Testis (tissue), 3 donors: Measurements from ENCODE around the gene HPCAL4. TPM values are rescaled to one million over a fixed set of nuclear protein-coding genes. Genes with fewer than 3 reads are reported as not detected.
A peak's percentile ranks its signal among the peaks of the same experiment; 100 is the strongest.

Experiments
- DNase-seq: peaks from one replicate; pipeline ENCODE4 v3.0.0-alpha.2; 2019
- H3K27ac ChIP-seq, 2 donors: fragments of 200-600 bp; sonication (generic); one replicate each; pipeline ENCODE4 v1.5.1; 2019
- H3K27me3 ChIP-seq: fragments of 200-600 bp; sonication (generic); one replicate; pipeline ENCODE4 v1.5.1; 2019
- H3K36me3 ChIP-seq: fragments of 200-600 bp; sonication (generic); one replicate; pipeline ENCODE4 v1.5.1; 2017; ENCODE audit warnings: low read depth; ENCODE audit errors: missing control alignments
- H3K4me1 ChIP-seq: fragments of 200-600 bp; sonication (generic); one replicate; pipeline ENCODE4 v1.5.1; 2019
- H3K4me3 ChIP-seq, 2 donors: fragments of 200-600 bp; sonication (generic); one replicate each; pipeline ENCODE4 v1.5.1; 2017 to 2019
- H3K9me3 ChIP-seq: fragments of 200-600 bp; sonication (generic); one replicate; pipeline ENCODE4 v1.5.1; 2017
- POLR2A ChIP-seq: fragments of 450-650 bp; IDR thresholded peaks from one replicate; pipeline ENCODE4 v1.6.1; 2017; ENCODE audit warnings: antibody characterized with exemption, mild to moderate bottlenecking, moderate library complexity
- WGBS, 2 donors: methylation state at CpG; one replicate each; pipeline ENCODE4 v1.1.5; 2018; 5-methylcytosine and 5-hydroxymethylcytosine counted together
- intact Hi-C: fragments of 100-400 bp; cut with DNase I; formaldehyde crosslinking; loops from one replicate; pipeline ENCODE4 v1.15.1; 2023; ENCODE audit warnings: low total_unique reads
- polyA plus RNA-seq: library from polyadenylated mRNA; stranded (reverse); fragments of 350-450 nt; fragmentation: Illumina TruSeq; extraction: RNeasy Lipid Tissue Mini Kit (QIAGEN cat#74804); gene quantifications from one replicate; pipeline ENCODE4 v1.2.3, GENCODE V29; 2014; ENCODE audit warnings: low read depth, low replicate concordance; ENCODE audit not compliant: insufficient read depth
- total RNA-seq, 2 donors: library from RNA; depleted of rRNA; stranded (reverse); fragments of >200 nt; gene quantifications; one replicate each; pipeline ENCODE4 v1.2.3, GENCODE V29; 2016
- TF ChIP-seq, protein P1 (sequence below), 3 experiments: fragments of 450-650 bp in 2 of 3; fragments of 200-600 bp in 1 of 3; sonication (generic) in 1 of 3; IDR thresholded peaks; one replicate each; pipeline ENCODE4 v1.5.1; 2016 to 2019; ENCODE audit warnings: antibody characterized with exemption in 3 of 3, mild to moderate bottlenecking in 2 of 3, moderate library complexity in 1 of 3

HPCAL4 gene
- total and polyA plus RNA-seq, 3 donors from 2014 or later = 6.9 to 24.5 (median 17.3) TPM

DNA sequence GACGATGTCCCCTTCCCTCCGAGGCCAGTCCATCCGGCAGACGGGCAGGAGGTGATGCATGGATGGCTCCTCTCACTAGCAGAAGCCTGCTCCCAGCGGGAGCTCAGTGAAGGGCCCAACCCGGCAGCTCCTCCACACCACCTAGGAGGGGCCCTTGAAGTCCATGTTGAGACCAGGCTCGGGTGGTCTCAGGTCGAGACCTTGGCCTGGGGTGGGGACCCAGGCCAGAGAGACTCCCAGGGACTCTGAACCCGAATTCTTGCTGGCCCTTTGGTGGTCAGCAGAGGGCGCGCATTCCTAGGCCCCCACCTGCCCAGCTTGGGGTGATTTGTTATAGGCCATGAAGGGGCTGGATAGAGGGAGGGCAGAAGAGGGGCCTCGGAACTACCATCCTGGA, 18.7 kb downstream of the HPCAL4 start:
- intact Hi-C loops = no loop called here
- Histone ChIP-seq H3K36me3 (no peaks in the 10 kb centered on the region), H3K4me1 (peaks cover 4% of the 10 kb centered on the region), H3K4me3 (peak overlapping the region; percentile 49 to 60), H3K9me3 (no peaks in the 10 kb centered on the region), H3K27me3 (no peaks in the 10 kb centered on the region), H3K27ac (no peak overlapping the region)
- DNase-seq = peak; percentile 44
- TF ChIP-seq, protein P1, sequence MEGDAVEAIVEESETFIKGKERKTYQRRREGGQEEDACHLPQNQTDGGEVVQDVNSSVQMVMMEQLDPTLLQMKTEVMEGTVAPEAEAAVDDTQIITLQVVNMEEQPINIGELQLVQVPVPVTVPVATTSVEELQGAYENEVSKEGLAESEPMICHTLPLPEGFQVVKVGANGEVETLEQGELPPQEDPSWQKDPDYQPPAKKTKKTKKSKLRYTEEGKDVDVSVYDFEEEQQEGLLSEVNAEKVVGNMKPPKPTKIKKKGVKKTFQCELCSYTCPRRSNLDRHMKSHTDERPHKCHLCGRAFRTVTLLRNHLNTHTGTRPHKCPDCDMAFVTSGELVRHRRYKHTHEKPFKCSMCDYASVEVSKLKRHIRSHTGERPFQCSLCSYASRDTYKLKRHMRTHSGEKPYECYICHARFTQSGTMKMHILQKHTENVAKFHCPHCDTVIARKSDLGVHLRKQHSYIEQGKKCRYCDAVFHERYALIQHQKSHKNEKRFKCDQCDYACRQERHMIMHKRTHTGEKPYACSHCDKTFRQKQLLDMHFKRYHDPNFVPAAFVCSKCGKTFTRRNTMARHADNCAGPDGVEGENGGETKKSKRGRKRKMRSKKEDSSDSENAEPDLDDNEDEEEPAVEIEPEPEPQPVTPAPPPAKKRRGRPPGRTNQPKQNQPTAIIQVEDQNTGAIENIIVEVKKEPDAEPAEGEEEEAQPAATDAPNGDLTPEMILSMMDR (IDR thresholded peaks at IDR 0.05) = peak in 2 of 3 experiments; percentile 40 to 44
- no peak for TF ChIP-seq POLR2A
- 19 to 24% methylated on average over 4 to 12 of the region's 12 CpGs for WGBS, 2 donors

DNA sequence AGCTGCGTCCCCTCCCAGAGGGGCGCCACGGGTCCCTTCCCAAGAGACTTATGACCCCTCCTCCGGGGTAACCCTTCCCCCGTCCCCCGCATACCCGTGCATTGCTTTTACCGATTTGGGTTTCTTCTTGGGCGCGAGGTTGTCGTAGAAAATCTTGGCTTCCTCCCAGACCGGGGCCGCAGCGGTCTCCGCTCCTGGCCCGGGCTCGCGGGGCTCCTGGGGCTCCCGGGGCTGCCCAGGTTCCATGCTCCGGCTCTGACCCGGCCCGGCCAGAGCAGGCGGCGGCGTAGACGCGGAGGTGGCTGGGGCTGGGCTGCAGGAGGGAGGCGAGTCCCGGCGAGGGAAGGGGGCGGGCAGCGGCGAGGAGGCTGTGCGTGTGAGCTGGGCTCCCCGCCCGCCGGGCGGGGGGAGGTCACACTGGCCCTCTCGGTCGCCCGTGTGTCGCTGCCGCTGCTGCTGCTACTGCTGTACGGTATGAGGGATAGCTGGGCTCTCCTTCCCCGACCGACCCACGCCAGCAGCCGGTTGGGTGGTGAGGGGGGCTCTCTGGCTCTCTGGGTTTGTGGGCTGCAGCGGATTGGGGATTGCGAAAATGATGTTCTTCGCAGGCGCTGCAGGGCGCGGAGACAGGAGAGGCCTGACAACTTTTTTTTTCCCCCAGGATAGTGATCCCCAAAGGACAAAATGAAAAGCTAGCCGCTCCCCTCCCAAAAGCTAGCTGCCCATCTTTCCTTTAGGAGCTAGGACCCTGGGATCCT, 19.3 kb downstream of the HPCAL4 start, which contains the start of gene NT5C1A:
Gene NT5C1A, minus strand, starts transcription at position 315 of the 758 bp plus-strand sequence. Its CDS starts 69 bp downstream, at position 246.
- no peak for TF ChIP-seq POLR2A
- TF ChIP-seq, protein P1 (IDR thresholded peaks at IDR 0.05) = no peak
- H3K27me3 ChIP-seq = no peaks in the 10 kb centered on the region
- H3K4me3 ChIP-seq = peak within 1 kb of the TSS; percentile 49 to 60
- WGBS, 2 donors = 2 to 4% methylated on average over 13 to 39 of the region's 55 CpGs
- intact Hi-C loops = no loop called here
- no peaks in the 10 kb centered on the region for H3K9me3 ChIP-seq
- peak; percentile 41 for DNase-seq
- H3K4me1 ChIP-seq = peaks cover 4% of the 10 kb centered on the region
- no peak within 1 kb of the TSS for H3K27ac ChIP-seq
- no peaks in the 10 kb centered on the region for H3K36me3 ChIP-seq

DNA sequence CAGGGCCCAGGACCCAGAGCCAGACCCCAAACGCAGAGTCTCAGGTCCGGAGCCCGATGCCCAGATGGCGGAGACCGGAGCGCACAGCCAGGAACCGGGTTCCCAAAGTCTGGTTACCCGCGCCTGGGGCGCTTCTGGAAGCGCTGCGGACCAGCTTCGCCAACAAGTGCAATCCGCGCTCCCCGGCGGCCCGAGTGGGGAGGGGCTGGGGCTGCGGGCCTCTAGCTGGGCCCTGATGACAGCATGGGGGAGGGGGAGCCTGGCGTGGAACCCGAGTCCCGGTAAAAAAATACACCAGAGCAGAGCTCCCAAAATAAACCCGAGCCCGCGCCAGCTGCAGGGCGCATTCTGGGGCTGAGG, 19.8 kb downstream of the HPCAL4 start:
- no peak overlapping the region for H3K27ac ChIP-seq
- peak overlapping the region; percentile 49 to 60 for H3K4me3 ChIP-seq
- DNase-seq = peak; percentile 60
- no peaks in the 10 kb centered on the region for H3K9me3 ChIP-seq
- WGBS, 2 donors = 0 to 7% methylated on average over 8 to 22 of the region's 26 CpGs
- no peak for TF ChIP-seq POLR2A
- TF ChIP-seq, protein P1 (IDR thresholded peaks at IDR 0.05) = no peak
- H3K27me3 ChIP-seq = no peaks in the 10 kb centered on the region
- no peaks in the 10 kb centered on the region for H3K36me3 ChIP-seq
- intact Hi-C loops = no loop called here
- H3K4me1 ChIP-seq = peaks cover 4% of the 10 kb centered on the region

DNA sequence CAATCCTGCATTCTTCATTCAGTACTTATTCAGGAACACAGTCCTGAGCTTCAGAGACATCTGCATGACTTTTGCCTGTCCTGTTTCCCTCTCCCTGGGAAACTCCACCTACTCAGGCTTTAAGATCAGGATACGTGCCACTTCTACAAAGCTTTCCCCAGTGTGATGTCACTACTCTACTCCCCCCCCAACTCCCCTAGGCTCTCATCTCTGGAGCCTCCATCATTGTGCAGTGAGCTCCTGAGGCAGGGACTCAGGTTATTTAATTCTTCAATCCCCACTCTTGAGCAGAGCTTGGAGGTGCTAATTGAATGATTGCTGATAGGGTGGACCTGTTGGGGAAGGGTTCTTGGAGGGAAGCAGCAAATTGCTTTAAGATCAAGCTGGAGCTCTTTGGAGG, 20.5 kb downstream of the HPCAL4 start:
- Histone ChIP-seq H3K36me3 (no peaks in the 10 kb centered on the region), H3K4me3 (no peak overlapping the region), H3K27ac (no peak overlapping the region), H3K9me3 (no peaks in the 10 kb centered on the region), H3K27me3 (no peaks in the 10 kb centered on the region), H3K4me1 (peaks cover 4% of the 10 kb centered on the region)
- WGBS, 2 donors = 29 to 36% methylated on average over 1 of the region's 1 CpG
- TF ChIP-seq, protein P1 (IDR thresholded peaks at IDR 0.05) = no peak
- no peak for TF ChIP-seq POLR2A
- DNase-seq = no peak
- intact Hi-C loops = no loop called here

DNA sequence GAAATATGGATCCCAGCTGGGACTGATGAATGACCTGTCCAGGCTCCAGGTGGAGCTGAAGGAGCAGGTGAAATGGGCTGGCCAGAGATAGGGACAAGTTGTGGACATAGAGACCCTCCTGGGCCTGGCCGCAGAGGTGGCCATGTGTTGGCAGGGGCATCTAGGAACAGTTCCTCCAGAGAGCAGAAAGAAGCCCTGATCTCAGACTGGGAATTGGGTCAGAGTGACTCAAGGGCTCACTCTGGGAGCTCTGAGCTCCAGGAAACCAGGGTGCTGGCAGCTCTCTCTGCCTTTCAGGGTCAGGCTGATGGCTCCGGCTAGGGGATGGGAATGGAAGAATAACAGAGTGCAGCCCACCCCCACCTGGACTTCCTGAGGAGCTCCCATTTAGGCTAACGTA, 22.3 kb downstream of the HPCAL4 start:
- Histone ChIP-seq H3K4me1 (peaks cover 4% of the 10 kb centered on the region), H3K36me3 (no peaks in the 10 kb centered on the region), H3K27ac (no peak overlapping the region), H3K4me3 (no peak overlapping the region), H3K9me3 (no peaks in the 10 kb centered on the region), H3K27me3 (no peaks in the 10 kb centered on the region)
- DNase-seq = no peak
- intact Hi-C loops = no loop called here
- 71 to 76% methylated on average over 3 of the region's 3 CpGs for WGBS, 2 donors
- TF ChIP-seq POLR2A = no peak
- TF ChIP-seq, protein P1 (IDR thresholded peaks at IDR 0.05) = no peak
